H9 (cell line): ENCODE measurements around the gene THRB. TPM values are rescaled to one million over a fixed set of nuclear protein-coding genes. Genes with fewer than 3 reads are reported as not detected.

Experiments
- DNase-seq: peaks from one replicate; pipeline ENCODE4 v3.0.0-alpha.2; 2017
- H2AFZ ChIP-seq: one replicate; pipeline ENCODE4 v1.6.1; 2013; ENCODE audit warnings: mild to moderate bottlenecking, low read length, control low read depth, moderate library complexity
- H2AK5ac ChIP-seq: 2 replicates; pipeline ENCODE4 v1.6.1; 2013; ENCODE audit warnings: low read length, control low read depth, mixed read lengths; ENCODE audit not compliant: insufficient read length
- H2BK120ac ChIP-seq: one replicate; pipeline ENCODE4 v1.6.1; 2013; ENCODE audit warnings: low read depth, mild to moderate bottlenecking, low read length, control low read depth, inconsistent platforms; ENCODE audit not compliant: poor library complexity, severe bottlenecking
- H2BK12ac ChIP-seq: 2 replicates; pipeline ENCODE4 v1.6.1; 2013; ENCODE audit warnings: low read length, control low read depth, mixed read lengths, low read depth; ENCODE audit not compliant: insufficient read length
- H2BK15ac ChIP-seq: 2 replicates; pipeline ENCODE4 v1.6.1; 2013; ENCODE audit warnings: low read depth, low read length, control low read depth
- H2BK20ac ChIP-seq: one replicate; pipeline ENCODE4 v1.6.1; 2013; ENCODE audit warnings: low read depth, mild to moderate bottlenecking, low read length, control low read depth, inconsistent platforms; ENCODE audit not compliant: poor library complexity, severe bottlenecking
- H2BK5ac ChIP-seq: 2 replicates; pipeline ENCODE4 v1.6.1; 2013; ENCODE audit warnings: low read length, control low read depth, mixed read lengths; ENCODE audit not compliant: insufficient read length
- H3K14ac ChIP-seq: 2 replicates; pipeline ENCODE4 v1.6.1; 2013; ENCODE audit warnings: low read length, control low read depth; ENCODE audit not compliant: insufficient read depth
- H3K18ac ChIP-seq: 2 replicates; pipeline ENCODE4 v1.6.1; 2013; ENCODE audit warnings: low read depth, mild to moderate bottlenecking, mixed read lengths, low read length, control low read depth; ENCODE audit not compliant: insufficient read length
- H3K23ac ChIP-seq: 2 replicates; pipeline ENCODE4 v1.6.1; 2013; ENCODE audit warnings: low read length, control low read depth, mixed read lengths, low read depth; ENCODE audit not compliant: insufficient read length
- H3K23me2 ChIP-seq: 2 replicates; pipeline ENCODE4 v1.6.1; 2013; ENCODE audit warnings: low read depth, mild to moderate bottlenecking, mixed read lengths, low read length, control low read depth; ENCODE audit not compliant: insufficient read length, poor library complexity, severe bottlenecking
- H3K27ac ChIP-seq: 2 replicates; pipeline ENCODE4 v1.5.1; 2013; ENCODE audit warnings: low read length, control low read depth, mixed read lengths, low read depth; ENCODE audit not compliant: insufficient read length
- H3K27me3 ChIP-seq: 2 replicates; pipeline ENCODE4 v1.6.1; 2013; ENCODE audit warnings: low read length, control low read depth, inconsistent platforms; ENCODE audit not compliant: insufficient read depth
- H3K4ac ChIP-seq: 2 replicates; pipeline ENCODE4 v1.6.1; 2013; ENCODE audit warnings: low read depth, mild to moderate bottlenecking, control low read depth, inconsistent platforms, low read length, moderate library complexity
- H3K4me1 ChIP-seq: 2 replicates; pipeline ENCODE4 v1.6.1; 2013; ENCODE audit warnings: low read length, control low read depth, inconsistent platforms; ENCODE audit not compliant: insufficient read depth
- H3K4me2 ChIP-seq: 2 replicates; pipeline ENCODE4 v1.6.1; 2013; ENCODE audit warnings: low read length, control low read depth, mixed read lengths; ENCODE audit not compliant: insufficient read length, insufficient read depth
- H3K56ac ChIP-seq: 2 replicates; pipeline ENCODE4 v1.6.1; 2013; ENCODE audit warnings: low read depth, mild to moderate bottlenecking, mixed read lengths, low read length, control low read depth; ENCODE audit not compliant: insufficient read length
- H3K79me1 ChIP-seq: 2 replicates; pipeline ENCODE4 v1.6.1; 2013; ENCODE audit warnings: low read depth, mild to moderate bottlenecking, moderate library complexity, low read length, control low read depth, inconsistent platforms; ENCODE audit not compliant: insufficient read depth, poor library complexity, severe bottlenecking
- H3K79me2 ChIP-seq: 2 replicates; pipeline ENCODE4 v1.6.1; 2013; ENCODE audit warnings: low read length, control low read depth, inconsistent platforms; ENCODE audit not compliant: insufficient read depth
- H3K9ac ChIP-seq: 2 replicates; pipeline ENCODE4 v1.6.1; 2013; ENCODE audit warnings: low read length, control low read depth, mixed read lengths; ENCODE audit not compliant: insufficient read length; ENCODE audit errors: extremely low read depth
- H3K9me3 ChIP-seq: one replicate; pipeline ENCODE4 v1.6.1; 2013; ENCODE audit warnings: low read depth, low read length, inconsistent platforms; ENCODE audit not compliant: control insufficient read depth
- H3T11ph ChIP-seq: one replicate; pipeline ENCODE4 v1.6.1; 2013; ENCODE audit warnings: mild to moderate bottlenecking, low read length, control low read depth, inconsistent platforms
- H4K20me1 ChIP-seq: one replicate; pipeline ENCODE4 v1.6.1; 2013; ENCODE audit not compliant: control insufficient read depth, insufficient read length, insufficient read depth
- H4K5ac ChIP-seq: 2 replicates; pipeline ENCODE4 v1.6.1; 2013; ENCODE audit warnings: low read depth, mild to moderate bottlenecking, mixed read lengths, low read length, control low read depth; ENCODE audit not compliant: insufficient read length
- H4K8ac ChIP-seq: replicated peaks from 2 replicates; pipeline ENCODE4 v1.6.1; 2013; ENCODE audit warnings: low read length, control low read depth, mixed read lengths, low read depth; ENCODE audit not compliant: insufficient read length
- H4K91ac ChIP-seq: 2 replicates; pipeline ENCODE4 v1.6.1; 2013; ENCODE audit warnings: low read depth, mild to moderate bottlenecking, moderate library complexity, mixed read lengths, low read length, control low read depth; ENCODE audit not compliant: insufficient read length
- H3K27ac Mint-ChIP-seq, 3 experiments: 2 replicates in 2 of 3; 3 replicates in 1 of 3; pipeline ENCODE4 v1.8.0; 2020 to 2021; ENCODE audit warnings: mixed read lengths in 3 of 3, mild to moderate bottlenecking in 1 of 3, moderate library complexity in 1 of 3
- H3K27me3 Mint-ChIP-seq: 2 replicates; pipeline ENCODE4 v1.8.0; 2021; ENCODE audit warnings: low read depth, mild to moderate bottlenecking, moderate library complexity, mixed read lengths
- H3K36me3 Mint-ChIP-seq, 3 experiments: 2 replicates in 2 of 3; 3 replicates in 1 of 3; pipeline ENCODE4 v1.8.0; 2020 to 2021; ENCODE audit warnings: low read depth in 3 of 3, mixed read lengths in 3 of 3; ENCODE audit not compliant: insufficient read depth in 1 of 3
- H3K4me1 Mint-ChIP-seq, 2 experiments: 2 replicates each; pipeline ENCODE4 v1.8.0; 2020; ENCODE audit warnings: mixed read lengths in 2 of 2
- H3K4me3 Mint-ChIP-seq, 2 experiments: 2 replicates in 1 of 2; 3 replicates in 1 of 2; pipeline ENCODE4 v1.8.0; 2020 to 2021; ENCODE audit warnings: mild to moderate bottlenecking in 2 of 2, mixed read lengths in 2 of 2, moderate library complexity in 1 of 2
- H3K9me3 Mint-ChIP-seq, 2 experiments: 2 replicates in 1 of 2; 3 replicates in 1 of 2; pipeline ENCODE4 v1.8.0; 2020; ENCODE audit warnings: mild to moderate bottlenecking in 2 of 2, mixed read lengths in 2 of 2, moderate library complexity in 1 of 2
- WGBS: extraction: QIAGEN DNeasy Blood & Tissue Kit; methylation state at CpG from one replicate; pipeline ENCODE4 v1.1.7; 2013; ENCODE audit warnings: missing lambda C conversion rate, low lambda C conversion rate, mixed read lengths; ENCODE audit not compliant: insufficient read length; ENCODE audit errors: extremely low coverage; 5-methylcytosine and 5-hydroxymethylcytosine counted together
- total RNA-seq: library from RNA; stranded (reverse); gene quantifications from 2 replicates; pipeline ENCODE4 v1.2.1, GENCODE V29; 2021
- TF ChIP-seq, protein P1 (sequence below): fragments of 200-600 bp; sonication (generic); conservative IDR thresholded peaks from 3 replicates; pipeline ENCODE4 v1.8.0; 2021; ENCODE audit warnings: antibody characterized with exemption, mild to moderate bottlenecking

THRB gene
- total RNA-seq, 1 experiment from 2014 or later = 8.6 TPM

DNA sequence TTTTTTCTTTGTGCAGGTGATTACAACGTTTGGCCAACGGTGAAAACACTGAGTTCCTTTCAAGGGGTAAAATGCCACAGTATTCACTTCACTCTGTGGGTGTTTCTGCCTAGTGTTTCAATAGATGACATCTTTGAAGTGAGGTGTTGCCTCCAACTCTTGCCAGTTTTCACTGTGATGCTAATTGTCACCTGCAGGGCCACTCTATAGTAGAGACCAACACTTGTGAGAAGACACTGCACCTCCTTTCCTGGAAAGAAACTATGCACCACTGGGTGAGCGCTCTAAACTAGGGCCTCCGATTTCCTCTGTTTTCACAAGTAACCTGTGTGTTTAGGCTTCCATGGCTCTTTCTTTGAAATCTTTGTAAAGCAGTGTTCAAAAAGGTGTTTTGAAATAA, 98.3 kb downstream of the THRB start:
- H3K27ac ChIP-seq = no peak overlapping the region
- no peak overlapping the region for H3K4me3 Mint-ChIP-seq
- no peak overlapping the region for H4K91ac ChIP-seq
- H4K20me1 ChIP-seq = no peaks in the 10 kb centered on the region
- H3K79me2 ChIP-seq = no peaks in the 10 kb centered on the region
- TF ChIP-seq, protein P1, sequence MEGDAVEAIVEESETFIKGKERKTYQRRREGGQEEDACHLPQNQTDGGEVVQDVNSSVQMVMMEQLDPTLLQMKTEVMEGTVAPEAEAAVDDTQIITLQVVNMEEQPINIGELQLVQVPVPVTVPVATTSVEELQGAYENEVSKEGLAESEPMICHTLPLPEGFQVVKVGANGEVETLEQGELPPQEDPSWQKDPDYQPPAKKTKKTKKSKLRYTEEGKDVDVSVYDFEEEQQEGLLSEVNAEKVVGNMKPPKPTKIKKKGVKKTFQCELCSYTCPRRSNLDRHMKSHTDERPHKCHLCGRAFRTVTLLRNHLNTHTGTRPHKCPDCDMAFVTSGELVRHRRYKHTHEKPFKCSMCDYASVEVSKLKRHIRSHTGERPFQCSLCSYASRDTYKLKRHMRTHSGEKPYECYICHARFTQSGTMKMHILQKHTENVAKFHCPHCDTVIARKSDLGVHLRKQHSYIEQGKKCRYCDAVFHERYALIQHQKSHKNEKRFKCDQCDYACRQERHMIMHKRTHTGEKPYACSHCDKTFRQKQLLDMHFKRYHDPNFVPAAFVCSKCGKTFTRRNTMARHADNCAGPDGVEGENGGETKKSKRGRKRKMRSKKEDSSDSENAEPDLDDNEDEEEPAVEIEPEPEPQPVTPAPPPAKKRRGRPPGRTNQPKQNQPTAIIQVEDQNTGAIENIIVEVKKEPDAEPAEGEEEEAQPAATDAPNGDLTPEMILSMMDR = peak; percentile 39; the same call in 1 of the 3 replicates
- no peak overlapping the region for H2AK5ac ChIP-seq
- H3K18ac ChIP-seq = no peak overlapping the region
- H3T11ph ChIP-seq = no peak overlapping the region
- DNase-seq = peak; percentile 61
- no peaks in the 10 kb centered on the region for H3K79me1 ChIP-seq
- no peak overlapping the region for H3K14ac ChIP-seq
- H3K9me3 ChIP-seq = no peaks in the 10 kb centered on the region
- H2BK20ac ChIP-seq = no peak overlapping the region
- peaks cover 25 to 29% of the 10 kb centered on the region in 2 experiments for H3K4me1 Mint-ChIP-seq
- WGBS = no CpG with 5 or more reads among the region's 4 CpGs
- H3K9ac ChIP-seq = no peak overlapping the region
- no peaks in the 10 kb centered on the region; the same call in 1 of the 2 replicates for H3K4me1 ChIP-seq
- H3K4ac ChIP-seq = no peak overlapping the region
- H4K8ac ChIP-seq = no peak overlapping the region
- H2BK15ac ChIP-seq = no peak overlapping the region
- no peak overlapping the region for H2BK5ac ChIP-seq
- H2BK120ac ChIP-seq = no peak overlapping the region
- no peak overlapping the region for H3K4me2 ChIP-seq
- no peak overlapping the region for H3K27ac Mint-ChIP-seq
- H2AFZ ChIP-seq = no peak overlapping the region
- peaks cover 47% of the 10 kb centered on the region for H3K27me3 Mint-ChIP-seq
- peaks cover 0 to 5% of the 10 kb centered on the region in 2 experiments; a peak in 2 of 5 replicates for H3K9me3 Mint-ChIP-seq
- H3K56ac ChIP-seq = no peak overlapping the region
- no peak overlapping the region for H3K23ac ChIP-seq
- H3K23me2 ChIP-seq = no peaks in the 10 kb centered on the region
- H4K5ac ChIP-seq = no peak overlapping the region
- no peak overlapping the region for H2BK12ac ChIP-seq
- peaks cover 2% of the 10 kb centered on the region; the same call in 1 of the 2 replicates for H3K27me3 ChIP-seq
- peaks cover 0 to 5% (median 0%) of the 10 kb centered on the region in 3 experiments; a peak in 1 of 7 replicates for H3K36me3 Mint-ChIP-seq
